ENCODE measurements around the gene PCGF2. TPM values are rescaled to one million over a fixed set of nuclear protein-coding genes. Genes with fewer than 3 reads are reported as not detected.
A peak's percentile ranks its signal among the peaks of the same experiment; 100 is the strongest.

PCGF2 gene
- total and polyA plus RNA-seq, 9 of the 15 experiments (the other 6 are each of a cell fraction or from before 2014, with no cell fraction given): 1.3 to 33.4 (median 7.0) TPM

GRCh38 chr17:38704606-38705522, 43.3 kb downstream of the PCGF2 start, which contains the start of gene MLLT6 (continued):
- TF ChIP-seq ZNF592 (IDR thresholded peaks at IDR 0.05): no peak
- TF ChIP-seq KDM1A (IDR thresholded peaks at IDR 0.05): no peak
- TF ChIP-seq RFX7 (CRISPR knock-in tag; IDR thresholded peaks at IDR 0.05): no peak
- no peak for TF ChIP-seq CCNT2 (IDR thresholded peaks at IDR 0.05; ENCODE audit: borderline replicate concordance, extremely low read depth, insufficient read length, low read depth, low read length)
- TF ChIP-seq E2F8 (IDR thresholded peaks at IDR 0.05; ENCODE audit: low read depth, partially characterized antibody): no peak
- no peak for TF ChIP-seq NONO (IDR thresholded peaks at IDR 0.05; ENCODE audit: low read depth in 2 of 2, low read length in 1 of 2)
- no peak for TF ChIP-seq HDAC2 (IDR thresholded peaks at IDR 0.05)
- TF ChIP-seq CSDE1 (IDR thresholded peaks at IDR 0.05): no peak
- TF ChIP-seq PTRF (tag; IDR thresholded peaks at IDR 0.05): no peak
- 0 out of 2 replicates have a peak, but pooled peaks have one; percentile 4 for TF ChIP-seq TEAD4 (IDR thresholded peaks at IDR 0.05; ENCODE audit: low read length)
- TF ChIP-seq TEAD4 (CRISPR knock-in tag; IDR thresholded peaks at IDR 0.05; ENCODE audit: borderline replicate concordance): no peak
- peak; percentile 45 for TF ChIP-seq CHD4 (IDR thresholded peaks at IDR 0.05; ENCODE audit: insufficient read depth, insufficient replicate concordance, low read depth, low read length, poor library complexity, severe bottlenecking)
- TF ChIP-seq ZKSCAN3 (CRISPR knock-in tag; IDR thresholded peaks at IDR 0.05): no peak
- no peak for TF ChIP-seq RCOR1 (IDR thresholded peaks at IDR 0.05; ENCODE audit: borderline replicate concordance in 1 of 2, low read depth in 2 of 2, low read length in 2 of 2)
- no peak for TF ChIP-seq ZEB2 (IDR thresholded peaks at IDR 0.05)
- peak in 1 of 2 experiments; percentile 94; a peak in 2 of 4 replicates for TF ChIP-seq ZNF639 (CRISPR knock-in tag; conservative IDR thresholded peaks at IDR 0.05 in 1 of 2, IDR thresholded peaks at IDR 0.05 in 1 of 2)
- no peak; a peak in 1 of 4 replicates for TF ChIP-seq KDM4B (IDR thresholded peaks at IDR 0.05; ENCODE audit: borderline replicate concordance in 2 of 2, low read depth in 1 of 2)

All from K562 (cell line).